ENCODE results near the gene GSTCD. TPM values are rescaled to one million over a fixed set of nuclear protein-coding genes. Genes with fewer than 3 reads are reported as not detected.
"Not testable (repeated sequence)": the region's sequence is repeated elsewhere in the genome, so short reads cannot be mapped to it uniquely, and the experiment has no call there.

GSTCD gene
- total RNA-seq, 8 experiments from 2014 or later: 4.6 to 37.7 (median 10.4) TPM

GRCh38 chr4:105775760-105776415 is 67.3 kb downstream of the GSTCD start:
- whole genome bisulfite sequencing, 10 experiments: 80 to 100% (median 88%) methylated on average over 1 to 7 of the region's 9 CpGs; no CpG with 5 or more reads in 6 of the 10 experiments
- H3K4me3 ChIP-seq; H3K4me1 ChIP-seq (replicated peaks in 1 of 2); ATAC-seq (replicated peaks in 6 of 8); H3K27ac ChIP-seq; in situ Hi-C loops (cut with MboI; ENCODE audit: low pct_unique_long_range_greater_than_20kb in 2 of 9, low sequenced_read_pairs in 9 of 9, unreplicated experiment in 9 of 9): not testable (repeated sequence)

GRCh38 chr4:105780176-105780575 is 71.6 kb downstream of the GSTCD start:
- 70 to 100% (median 93%) methylated on average over 1 to 2 of the region's 2 CpGs; no CpG with 5 or more reads in 3 of the 10 experiments for WGBS, 10 experiments
- no peaks in the 10 kb centered on the region for H3K4me1 ChIP-seq (replicated peaks in 1 of 2)
- peak in 1 of 8 experiments; percentile 67 for ATAC-seq (replicated peaks in 6 of 8)
- no peak overlapping the region for H3K27ac ChIP-seq
- in situ Hi-C loops (cut with MboI; ENCODE audit: low pct_unique_long_range_greater_than_20kb in 2 of 9, low sequenced_read_pairs in 9 of 9, unreplicated experiment in 9 of 9): no loop called here
- no peak overlapping the region for H3K4me3 ChIP-seq

- 45 to 100% (median 90%) methylated on average over 1 to 2 of the region's 2 CpGs; no CpG with 5 or more reads in 1 of the 10 experiments for WGBS, 10 experiments
- in situ Hi-C loops (cut with MboI; ENCODE audit: low pct_unique_long_range_greater_than_20kb in 2 of 9, low sequenced_read_pairs in 9 of 9, unreplicated experiment in 9 of 9): no loop called here
- Histone ChIP-seq H3K4me3 (no peak overlapping the region), H3K27ac (no peak overlapping the region), H3K4me1 (replicated peaks in 1 of 2) (no peaks in the 10 kb centered on the region)
- no peak for ATAC-seq (replicated peaks in 6 of 8)
These were observed 76.2 kb downstream of the GSTCD start for GRCh38 chr4:105784761-105785160.

- Histone ChIP-seq H3K27ac (no peak overlapping the region), H3K4me1 (replicated peaks in 1 of 2) (no peaks in the 10 kb centered on the region), H3K4me3 (no peak overlapping the region)
- no peak for ATAC-seq (replicated peaks in 6 of 8)
- in situ Hi-C loops (cut with MboI; ENCODE audit: low pct_unique_long_range_greater_than_20kb in 2 of 9, low sequenced_read_pairs in 9 of 9, unreplicated experiment in 9 of 9): no loop called here
These were observed 77.2 kb downstream of the GSTCD start for GRCh38 chr4:105785792-105786191.

GRCh38 chr4:105786748-105787147 is 78.2 kb downstream of the GSTCD start:
- in situ Hi-C loops (cut with MboI; ENCODE audit: low pct_unique_long_range_greater_than_20kb in 2 of 9, low sequenced_read_pairs in 9 of 9, unreplicated experiment in 9 of 9): no loop called here
- H3K27ac ChIP-seq: no peak overlapping the region
- no peaks in the 10 kb centered on the region for H3K4me1 ChIP-seq (replicated peaks in 1 of 2)
- no peak overlapping the region for H3K4me3 ChIP-seq
- WGBS, 10 experiments: 62 to 100% (median 86%) methylated on average over 1 to 3 of the region's 3 CpGs; no CpG with 5 or more reads in 2 of the 10 experiments
- no peak for ATAC-seq (replicated peaks in 6 of 8)

- WGBS, 10 experiments: 100% methylated on average over 1 of the region's 1 CpG; no CpG with 5 or more reads in 4 of the 10 experiments
These were observed 88.6 kb downstream of the GSTCD start for GRCh38 chr4:105797225-105797624.

GRCh38 chr4:105805501-105806120 is 97.0 kb downstream of the GSTCD start:
- 71 to 100% (median 96%) methylated on average over 1 of the region's 1 CpG; no CpG with 5 or more reads in 2 of the 10 experiments for WGBS, 10 experiments
- Histone ChIP-seq H3K27ac (no peak overlapping the region), H3K4me1 (replicated peaks in 1 of 2) (peaks cover 4 to 8% of the 10 kb centered on the region in 2 donors), H3K4me3 (no peak overlapping the region)
- in situ Hi-C loops (cut with MboI; ENCODE audit: low pct_unique_long_range_greater_than_20kb in 2 of 9, low sequenced_read_pairs in 9 of 9, unreplicated experiment in 9 of 9): no loop called here
- no peak for ATAC-seq (replicated peaks in 6 of 8)

More at GRCh38 chr4:105797225-105797624, 88.6 kb downstream of the GSTCD start:
- Histone ChIP-seq H3K27ac (no peak overlapping the region), H3K4me1 (replicated peaks in 1 of 2) (no peaks in the 10 kb centered on the region), H3K4me3 (no peak overlapping the region)
- in situ Hi-C loops (cut with MboI; ENCODE audit: low pct_unique_long_range_greater_than_20kb in 2 of 9, low sequenced_read_pairs in 9 of 9, unreplicated experiment in 9 of 9): no loop called here
- no peak for ATAC-seq (replicated peaks in 6 of 8)

- no peak overlapping the region for H3K4me3 ChIP-seq
- WGBS, 10 experiments: 77 to 100% (median 95%) methylated on average over 1 to 2 of the region's 2 CpGs; no CpG with 5 or more reads in 1 of the 10 experiments
- in situ Hi-C loops (cut with MboI; ENCODE audit: low pct_unique_long_range_greater_than_20kb in 2 of 9, low sequenced_read_pairs in 9 of 9, unreplicated experiment in 9 of 9): no loop called here
- no peak overlapping the region for H3K27ac ChIP-seq
- no peak for ATAC-seq (replicated peaks in 6 of 8)
- H3K4me1 ChIP-seq (replicated peaks in 1 of 2): peaks cover 4 to 8% of the 10 kb centered on the region in 2 donors
These were observed 98.9 kb downstream of the GSTCD start for GRCh38 chr4:105807496-105807895.

GRCh38 chr4:105808030-105808749 is 99.6 kb downstream of the GSTCD start:
- no peak overlapping the region for H3K4me3 ChIP-seq
- WGBS, 10 experiments: 0 to 100% (median 86%) methylated on average over 1 to 3 of the region's 3 CpGs
- peaks cover 4 to 8% of the 10 kb centered on the region in 2 donors for H3K4me1 ChIP-seq (replicated peaks in 1 of 2)
- no peak overlapping the region for H3K27ac ChIP-seq
- ATAC-seq (replicated peaks in 6 of 8): peak in 7 of 8 experiments; percentile 21 to 88 (median 66)
- in situ Hi-C loops (cut with MboI; ENCODE audit: low pct_unique_long_range_greater_than_20kb in 2 of 9, low sequenced_read_pairs in 9 of 9, unreplicated experiment in 9 of 9): no loop called here

- peaks cover 4 to 8% of the 10 kb centered on the region in 2 donors for H3K4me1 ChIP-seq (replicated peaks in 1 of 2)
- no peak overlapping the region for H3K27ac ChIP-seq
- ATAC-seq (replicated peaks in 6 of 8): peak; percentile 28 to 99 (median 80)
- in situ Hi-C loops (cut with MboI; ENCODE audit: low pct_unique_long_range_greater_than_20kb in 2 of 9, low sequenced_read_pairs in 9 of 9, unreplicated experiment in 9 of 9): no loop called here
- no peak overlapping the region for H3K4me3 ChIP-seq
- WGBS, 10 experiments: 7 to 94% (median 78%) methylated on average over 1 to 3 of the region's 3 CpGs
These were observed 100.1 kb downstream of the GSTCD start for GRCh38 chr4:105808750-105809041.

- Histone ChIP-seq H3K27ac (no peak overlapping the region), H3K4me3 (no peak overlapping the region), H3K4me1 (replicated peaks in 1 of 2) (no peaks in the 10 kb centered on the region)
- in situ Hi-C loops (cut with MboI; ENCODE audit: low pct_unique_long_range_greater_than_20kb in 2 of 9, low sequenced_read_pairs in 9 of 9, unreplicated experiment in 9 of 9): no loop called here
- ATAC-seq (replicated peaks in 6 of 8): no peak
- WGBS, 10 experiments: 0 to 100% (median 94%) methylated on average over 1 of the region's 1 CpG; no CpG with 5 or more reads in 2 of the 10 experiments
These were observed 107.1 kb downstream of the GSTCD start for GRCh38 chr4:105815701-105816100.

GRCh38 chr4:105822061-105822460 is 113.5 kb downstream of the GSTCD start:
- no peak for ATAC-seq (replicated peaks in 6 of 8)
- in situ Hi-C loops (cut with MboI; ENCODE audit: low pct_unique_long_range_greater_than_20kb in 2 of 9, low sequenced_read_pairs in 9 of 9, unreplicated experiment in 9 of 9): no loop called here
- Histone ChIP-seq H3K4me3 (no peak overlapping the region), H3K27ac (no peak overlapping the region), H3K4me1 (replicated peaks in 1 of 2) (no peaks in the 10 kb centered on the region)

GRCh38 chr4:105828074-105828473 is 119.5 kb downstream of the GSTCD start:
- no peak overlapping the region for H3K27ac ChIP-seq
- ATAC-seq (replicated peaks in 6 of 8): no peak
- WGBS, 10 experiments: 94 to 100% (median 100%) methylated on average over 1 to 2 of the region's 2 CpGs; no CpG with 5 or more reads in 1 of the 10 experiments
- in situ Hi-C loops (cut with MboI; ENCODE audit: low pct_unique_long_range_greater_than_20kb in 2 of 9, low sequenced_read_pairs in 9 of 9, unreplicated experiment in 9 of 9): no loop called here
- H3K4me3 ChIP-seq: no peak overlapping the region
- H3K4me1 ChIP-seq (replicated peaks in 1 of 2): no peaks in the 10 kb centered on the region
